HG03442 (cell line): ENCODE results near the gene GGN.

ENCODE experiments used
- ATAC-seq: cut with Tn5 transposase; IDR thresholded peaks from one replicate; pipeline ENCODE4 v1.9.1; 2021; ENCODE audit warnings: mild to moderate bottlenecking, moderate library complexity; ENCODE audit not compliant: unreplicated experiment

The GGN gene

GRCh38 chr19:38388349-38389100 lies 691 bp upstream of the GGN start, which contains the start of gene SPRED3:
Gene SPRED3, plus strand, starts transcription at chr19:38388697. Its CDS starts 1,606 bp downstream, at chr19:38390303.
- ATAC-seq: no peak

- ATAC-seq: no peak
Measured at GRCh38 chr19:38386971-38387549, 774 bp downstream of the GGN start.

DNA sequence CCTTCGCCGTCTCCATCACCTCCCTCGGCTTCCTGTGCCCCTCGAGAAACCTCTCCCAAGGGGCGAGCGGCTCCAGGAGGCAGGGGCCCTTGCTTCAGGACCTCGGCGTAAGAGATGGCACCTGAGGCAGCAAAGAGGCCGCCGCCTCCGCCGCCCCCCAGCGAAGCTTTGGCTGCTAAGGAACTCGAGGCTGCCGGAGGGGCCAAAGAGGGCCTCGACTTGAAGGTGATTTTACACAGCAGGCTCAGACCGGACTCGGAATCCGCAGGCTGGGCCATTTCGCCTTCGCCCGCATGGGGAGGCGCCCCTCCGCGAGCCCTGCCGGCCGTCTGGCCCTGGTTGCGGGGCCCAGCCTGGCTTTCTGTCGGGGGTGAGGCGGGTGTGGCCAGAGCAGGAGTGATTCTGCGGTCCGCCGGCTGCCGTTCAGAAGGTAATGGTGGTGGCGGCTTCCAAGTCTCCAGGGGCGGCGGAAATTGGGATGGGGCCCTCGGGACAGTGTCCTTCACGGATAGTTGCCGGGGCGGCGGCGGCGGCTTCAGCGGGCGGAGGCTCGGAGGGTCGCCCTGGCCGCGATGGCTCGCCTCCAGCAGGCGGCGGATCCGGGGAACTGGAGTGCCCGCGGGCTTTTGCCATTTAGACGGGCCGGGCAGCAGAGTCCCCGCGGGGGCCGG lies 1.4 kb downstream of the GGN start:
- no peak for ATAC-seq

GRCh38 chr19:38385804-38386257 lies 2.0 kb downstream of the GGN start:
- ATAC-seq: no peak

DNA sequence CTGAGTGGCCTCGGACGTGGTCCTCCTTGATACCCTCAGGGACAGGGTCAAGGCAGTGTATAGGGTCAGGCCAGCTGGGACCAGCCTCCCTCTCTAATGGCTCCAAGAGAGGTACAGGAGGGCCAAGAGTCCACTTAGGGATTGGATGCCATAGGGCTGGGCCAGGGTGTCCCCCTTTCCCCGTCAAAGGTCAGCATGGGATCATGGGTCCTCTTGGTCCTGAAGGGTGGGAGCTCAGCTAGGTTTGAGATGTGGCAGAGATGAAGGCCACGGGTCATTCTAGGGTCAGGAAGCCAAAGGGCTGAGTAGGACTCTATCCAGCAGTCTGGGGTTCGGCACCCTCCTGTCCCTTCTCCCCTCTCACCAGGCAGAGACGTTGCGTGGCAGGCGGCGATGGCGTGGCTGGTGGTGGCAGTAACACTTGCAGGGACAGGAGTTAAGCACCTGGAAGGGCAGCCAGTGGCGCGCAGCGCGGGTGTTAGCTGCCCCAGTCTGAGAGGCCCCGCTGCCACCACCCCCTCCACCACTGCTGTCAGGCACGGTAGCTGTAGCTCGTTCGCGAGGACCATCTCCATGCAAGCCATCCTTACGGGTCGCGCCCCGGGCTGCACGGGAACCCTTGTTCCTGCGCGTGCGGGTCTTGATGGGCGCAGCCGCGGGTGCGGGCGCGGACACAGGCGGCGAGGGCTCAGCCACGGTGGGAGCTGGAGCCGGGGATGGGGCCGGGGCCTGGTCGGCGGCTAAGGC lies 2.6 kb downstream of the GGN start:
- no peak for ATAC-seq

DNA sequence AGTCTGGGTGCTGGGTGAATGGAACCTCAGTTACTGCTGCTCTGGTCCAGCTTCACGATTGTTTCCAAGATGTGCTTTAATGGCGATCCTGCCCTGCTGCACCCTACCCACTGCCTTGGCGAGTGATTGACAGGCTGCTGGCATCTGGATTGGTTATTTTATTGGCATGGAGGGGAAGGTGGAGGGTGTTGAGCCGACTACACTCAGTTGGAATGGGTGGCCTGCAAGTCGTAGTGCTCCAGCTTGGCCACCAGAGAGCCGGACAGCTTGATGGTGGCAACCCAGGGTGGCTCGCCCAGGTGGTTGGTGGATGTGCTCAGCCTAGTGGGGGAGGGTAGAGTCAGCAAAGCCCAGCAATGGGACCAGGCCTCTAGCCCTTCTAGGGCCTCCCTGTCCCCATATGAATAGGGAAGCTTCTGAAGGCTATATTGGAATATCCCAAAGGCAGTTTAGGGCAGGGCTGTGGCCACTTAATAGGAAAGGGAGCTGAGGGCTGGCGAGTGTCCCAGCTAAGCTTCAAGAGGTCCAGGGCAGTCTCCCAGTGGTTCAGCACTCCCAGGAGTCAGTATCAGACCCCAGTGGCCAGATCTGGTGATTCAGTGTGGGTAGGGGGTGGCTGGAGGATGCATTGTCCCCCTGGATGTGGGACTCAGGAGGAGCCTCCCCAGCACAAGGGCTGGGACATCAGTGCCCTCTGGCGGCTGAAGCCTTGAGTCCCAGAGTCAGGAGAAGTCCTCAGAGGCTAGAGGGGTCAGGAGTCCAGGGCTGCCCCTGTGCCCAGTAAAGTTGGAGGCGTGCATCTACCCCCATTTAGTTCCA lies 3.4 kb downstream of the GGN start:
- no peak for ATAC-seq

GRCh38 chr19:38383743-38384142 lies 4.1 kb downstream of the GGN start:
- no peak for ATAC-seq

GRCh38 chr19:38383184-38383583 lies 4.7 kb downstream of the GGN start:
- ATAC-seq: no peak

- ATAC-seq: no peak
Measured at GRCh38 chr19:38381138-38381537, 6.7 kb downstream of the GGN start.

DNA sequence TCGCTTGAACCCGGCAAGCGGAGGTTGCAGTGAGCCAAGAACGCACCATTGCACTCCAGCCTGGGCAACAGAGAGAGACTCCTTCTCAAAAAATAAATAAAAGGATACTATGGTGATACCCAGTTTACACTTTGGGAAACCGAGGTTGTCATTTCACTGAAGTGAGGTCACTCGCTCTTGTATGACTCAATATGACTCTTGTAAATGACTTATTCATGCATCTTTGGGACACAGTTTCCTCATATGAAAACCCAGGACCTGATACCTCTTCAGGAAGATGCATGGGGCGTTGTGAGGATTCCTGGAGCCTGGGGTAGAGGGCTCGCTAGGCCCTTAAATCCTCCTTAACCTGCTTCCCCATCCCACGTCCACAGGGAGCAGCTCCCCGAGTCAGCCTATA lies 9.0 kb downstream of the GGN start:
- ATAC-seq: no peak

DNA sequence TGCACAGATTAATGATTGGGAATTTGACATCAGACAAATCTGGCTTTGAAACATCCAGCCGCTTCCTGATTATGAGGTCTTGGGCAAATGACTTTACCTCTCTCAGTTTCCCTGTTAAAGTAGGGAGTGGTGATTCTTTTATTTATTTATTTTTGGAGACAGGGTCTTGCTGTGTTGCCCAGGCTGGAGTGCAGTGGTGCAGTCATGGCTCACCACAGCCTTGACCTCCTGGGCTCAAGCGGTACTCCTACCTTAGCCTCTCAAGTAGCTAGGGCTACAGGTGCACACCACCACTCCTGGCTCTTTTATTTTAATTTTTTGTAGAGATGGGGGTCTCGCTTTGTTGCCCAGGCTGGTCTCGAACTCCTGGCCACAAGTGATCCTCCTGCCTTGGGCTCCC lies 10.8 kb downstream of the GGN start:
- no peak for ATAC-seq

- no peak for ATAC-seq
Measured at GRCh38 chr19:38376576-38376975, 11.3 kb downstream of the GGN start.

- ATAC-seq: no peak
Measured at GRCh38 chr19:38375748-38376147, 12.1 kb downstream of the GGN start.

- ATAC-seq: no peak
Measured at GRCh38 chr19:38375098-38375493, 12.7 kb downstream of the GGN start.

DNA sequence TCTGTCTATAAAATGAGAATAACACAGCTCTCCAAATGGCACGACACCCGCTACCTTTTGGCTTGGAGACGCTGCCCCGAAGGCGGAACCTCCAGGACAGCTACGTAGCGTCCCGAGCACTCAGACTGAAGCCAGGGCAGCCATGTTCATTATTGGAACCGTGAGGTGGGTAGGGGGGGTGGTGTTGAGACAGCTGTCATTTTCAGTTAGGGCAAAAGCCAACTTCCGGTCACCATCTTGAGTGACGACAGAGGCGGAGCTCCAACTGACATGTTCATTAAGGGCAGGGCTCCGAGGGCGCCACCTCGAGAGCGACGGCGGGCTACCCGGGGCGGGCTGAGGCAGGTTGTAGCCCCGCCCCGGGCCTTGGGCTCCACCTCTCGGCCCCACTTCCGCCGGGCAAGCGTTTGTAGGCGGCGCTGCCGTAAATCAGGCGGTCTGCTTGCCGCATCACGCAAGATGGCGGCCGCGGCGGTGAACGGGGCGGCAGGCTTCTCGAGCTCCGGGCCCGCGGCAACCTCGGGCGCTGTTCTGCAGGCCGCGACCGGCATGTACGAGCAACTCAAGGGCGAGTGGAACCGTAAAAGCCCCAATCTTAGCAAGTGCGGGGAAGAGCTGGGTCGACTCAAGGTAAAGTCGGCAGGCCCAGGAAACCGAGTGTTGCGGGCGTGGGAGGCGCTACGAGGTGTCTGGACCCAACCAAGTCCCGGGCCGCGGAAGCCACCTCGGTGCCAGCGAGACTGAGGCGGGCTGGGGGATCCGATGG lies 13.3 kb downstream of the GGN start, which contains the start of gene PSMD8:
Gene PSMD8 (plus strand): TSS at position 240 of the 766 bp plus-strand sequence. CDS start 31 bp downstream, at position 271.
- ATAC-seq: peak; percentile 93

GRCh38 chr19:38373907-38374331 lies 13.9 kb downstream of the GGN start:
- ATAC-seq: no peak

GRCh38 chr19:38371081-38371480 lies 16.8 kb downstream of the GGN start:
- ATAC-seq: no peak

- no peak for ATAC-seq
Measured at GRCh38 chr19:38370299-38370698, 17.5 kb downstream of the GGN start.

- ATAC-seq: no peak
Measured at GRCh38 chr19:38369584-38369983, 18.2 kb downstream of the GGN start.

DNA sequence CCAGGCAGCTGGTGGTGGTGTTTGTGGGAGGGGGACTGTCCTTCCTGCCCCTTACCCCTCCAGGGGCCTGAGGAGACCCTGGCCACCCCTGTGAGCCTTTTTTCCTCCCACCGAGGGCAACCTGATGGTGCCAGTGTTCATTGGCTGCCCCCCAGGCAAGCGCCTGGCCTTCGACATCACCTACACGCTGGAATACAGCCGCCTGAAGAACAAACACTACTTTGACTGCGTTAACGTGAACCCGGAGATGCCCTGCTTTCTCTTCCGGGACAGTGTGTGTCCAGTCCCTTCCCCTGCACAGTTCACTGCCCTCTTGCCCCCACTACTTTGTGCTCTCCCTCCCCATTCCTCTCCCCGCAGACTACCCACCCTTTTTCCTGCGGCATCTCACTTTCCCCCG lies 20.8 kb downstream of the GGN start:
- no peak for ATAC-seq
